ENCODE measurements around the gene ANKRD55. TPM values are rescaled to one million over a fixed set of nuclear protein-coding genes. Genes with fewer than 3 reads are reported as not detected.

Gene ANKRD55
- total RNA-seq, 2 donors from 2014 or later, result not detected

- ATAC-seq (ENCODE audit: insufficient number of reproducible peaks, low FRiP score, low read depth), result no peak
- Histone ChIP-seq H3K27me3 (replicated peaks; ENCODE audit: insufficient read depth) (no peaks in the 10 kb centered on the region), H3K4me3 (no peak overlapping the region), H3K27ac (no peak overlapping the region), H3K4me1 (ENCODE audit: control insufficient read depth in 1 of 2, low read depth in 2 of 2) (peaks cover 8 to 12% of the 10 kb centered on the region in 2 donors), H3K9me3 (no peaks in the 10 kb centered on the region), H3K36me3 (no peaks in the 10 kb centered on the region)
- DNase-seq (ENCODE audit: low spot score), result no peak
- no peak for TF ChIP-seq CTCF (IDR thresholded peaks at IDR 0.05)
Observed at GRCh38 chr5:56052735-56053134, 180.4 kb downstream of the ANKRD55 start.

- Histone ChIP-seq H3K4me1 (ENCODE audit: control insufficient read depth in 1 of 2, low read depth in 2 of 2) (peaks cover 8 to 11% of the 10 kb centered on the region in 2 donors), H3K4me3 (no peak overlapping the region), H3K27me3 (replicated peaks; ENCODE audit: insufficient read depth) (no peaks in the 10 kb centered on the region), H3K27ac (no peak overlapping the region), H3K36me3 (no peaks in the 10 kb centered on the region), H3K9me3 (no peaks in the 10 kb centered on the region)
- ATAC-seq (ENCODE audit: insufficient number of reproducible peaks, low FRiP score, low read depth) (no peak), DNase-seq (ENCODE audit: low spot score) (no peak)
- TF ChIP-seq CTCF (IDR thresholded peaks at IDR 0.05), result no peak
Observed at GRCh38 chr5:56050551-56051255, 182.4 kb downstream of the ANKRD55 start.

Other genes starting within 250 kb of the ANKRD55 start
- 100 to 1,000 TPM; 236 to 490 TPM for gene IL6ST, start 238.4 kb downstream of the ANKRD55 start, total RNA-seq

All from thoracic aorta (tissue), 2 donors.